HepG2 (cell line): ENCODE results near the gene ELFN1. TPM values are rescaled to one million over a fixed set of nuclear protein-coding genes. Genes with fewer than 3 reads are reported as not detected.

Source experiments
- ATAC-seq: fragments of 200-7000 bp; cut with Tn5 transposase; 3 replicates; pipeline ENCODE4 v1.9.1; 2020; ENCODE audit warnings: mild to moderate bottlenecking, moderate library complexity
- BruUV-seq: library from RNA; stranded (reverse); fragments of 400-500 nt; replicated peaks from 2 replicates; lab custom pipeline; 2021; lab: Mats Ljungman, UMichigan
- CTCF ChIA-PET: fragments of 300-600 bp; formaldehyde crosslinking; extraction: SDS; loops from one replicate; lab custom pipeline; 2021; ENCODE audit warnings: low total read pairs, inconsistent platforms, low intra/inter-chr PET ratio; lab: Yijun Ruan, JAX
- POLR2A ChIA-PET: fragments of 350-600 bp; sonication (Branson Sonifier 250); formaldehyde crosslinking; loops from one replicate; lab custom pipeline; 2020; ENCODE audit warnings: antibody characterized with exemption, inconsistent platforms; lab: Yijun Ruan, JAX
- DNase-seq: peaks from one replicate; pipeline ENCODE4 v3.0.0-alpha.2; 2015; ENCODE audit warnings: low spot score
- FAIRE-seq: peaks from 3 replicates; lab custom pipeline; 2011; peaks lifted over from hg19 to GRCh38; lab: Jason Lieb, UNC
- H2AFZ ChIP-seq: one replicate; pipeline ENCODE4 v1.6.1; 2011; ENCODE audit warnings: low read length, inconsistent platforms
- H3K27ac ChIP-seq: fragments of 300-600 bp; 3 replicates; pipeline ENCODE4 v1.8.0; 2011; ENCODE audit warnings: mixed run types, mild to moderate bottlenecking, mixed read lengths, low read length, inconsistent platforms; ENCODE audit not compliant: insufficient read depth; ENCODE audit errors: extremely low read length
- H3K27me3 ChIP-seq, 2 experiments: fragments of 200-600 bp in 1 of 2; 2 replicates in 1 of 2; 3 replicates in 1 of 2; pipeline versions ENCODE4 v1.6.0 to v1.8.0; 2011; ENCODE audit warnings: low read length in 2 of 2, mild to moderate bottlenecking in 2 of 2, moderate library complexity in 2 of 2, inconsistent platforms in 1 of 2; ENCODE audit not compliant: insufficient read depth in 2 of 2, control insufficient read depth in 1 of 2
- H3K36me3 ChIP-seq, 2 experiments: fragments of 200-600 bp in 1 of 2; replicated peaks in 1 of 2; 2 replicates in 1 of 2; 3 replicates in 1 of 2; pipeline versions ENCODE4 v1.5.1 to v1.8.0; 2011; ENCODE audit warnings: low read length in 2 of 2, inconsistent platforms in 1 of 2; ENCODE audit not compliant: insufficient read depth in 2 of 2, control insufficient read depth in 1 of 2
- H3K4me1 ChIP-seq: 2 replicates; pipeline ENCODE4 v1.5.1; 2012; ENCODE audit warnings: low read length, inconsistent platforms; ENCODE audit not compliant: insufficient read depth
- H3K4me2 ChIP-seq: 2 replicates; pipeline ENCODE4 v1.6.0; 2011; ENCODE audit warnings: low read depth, low read length, inconsistent platforms
- H3K4me3 ChIP-seq, 3 experiments: fragments of 200-600 bp in 1 of 3; sonication (generic), shearing (Covaris generic) in 1 of 3; replicated peaks in 1 of 3; 2 replicates each; pipeline ENCODE4 v1.5.1; 2011 to 2016; ENCODE audit warnings: low read length in 3 of 3, inconsistent platforms in 2 of 3, low read depth in 2 of 3, mild to moderate bottlenecking in 2 of 3, control low read depth in 1 of 3, mixed read lengths in 1 of 3; ENCODE audit not compliant: insufficient read depth in 1 of 3
- H3K79me2 ChIP-seq: one replicate; pipeline ENCODE4 v1.6.1; 2011; ENCODE audit warnings: low read length, inconsistent platforms; ENCODE audit not compliant: insufficient read depth
- H3K9ac ChIP-seq: 2 replicates; pipeline ENCODE4 v1.6.0; 2011; ENCODE audit warnings: mild to moderate bottlenecking, low read depth, low read length, inconsistent platforms; ENCODE audit not compliant: insufficient read depth
- H3K9me3 ChIP-seq: 2 replicates; pipeline ENCODE4 v1.5.1; 2012; ENCODE audit warnings: mild to moderate bottlenecking, low read length
- H4K20me1 ChIP-seq: 2 replicates; pipeline ENCODE4 v1.6.0; 2011; ENCODE audit warnings: inconsistent platforms, mild to moderate bottlenecking, low read length, moderate library complexity; ENCODE audit not compliant: insufficient read depth
- ETV6 ChIP-seq: sonication (generic); formaldehyde crosslinking; conservative IDR thresholded peaks from 2 replicates; pipeline ENCODE4 v1.4.0; 2020; ENCODE audit warnings: missing genetic modification reagents
- FOSL2 ChIP-seq: sonication (generic); formaldehyde crosslinking; IDR thresholded peaks from 2 replicates; pipeline ENCODE4 v1.4.0; 2020; ENCODE audit warnings: missing genetic modification reagents
- MIER3 ChIP-seq: IDR thresholded peaks from 2 replicates; pipeline ENCODE4 v1.6.1; 2016; ENCODE audit warnings: missing compliant biosample characterization, borderline replicate concordance
- TSC22D2 ChIP-seq: sonication (generic); formaldehyde crosslinking; IDR thresholded peaks from 2 replicates; pipeline ENCODE4 v1.5.1; 2020; ENCODE audit warnings: missing genetic modification reagents, mild to moderate bottlenecking, borderline replicate concordance
- ZBTB49 ChIP-seq: sonication (generic); formaldehyde crosslinking; IDR thresholded peaks from 2 replicates; pipeline ENCODE4 v1.4.0; 2020; ENCODE audit warnings: missing genetic modification reagents, borderline replicate concordance
- ZFY ChIP-seq: sonication (generic); formaldehyde crosslinking; IDR thresholded peaks from 2 replicates; pipeline ENCODE4 v1.4.0; 2020; ENCODE audit warnings: missing genetic modification reagents
- ZMYM4 ChIP-seq: sonication (generic); formaldehyde crosslinking; IDR thresholded peaks from 2 replicates; pipeline ENCODE4 v1.8.1; 2023; ENCODE audit warnings: mild to moderate bottlenecking, missing genetic modification reagents
- ZNF180 ChIP-seq: sonication (generic); formaldehyde crosslinking; IDR thresholded peaks from 2 replicates; pipeline ENCODE4 v1.4.0; 2020; ENCODE audit warnings: low read depth, missing genetic modification reagents, borderline replicate concordance
- ZNF543 ChIP-seq: sonication (generic); formaldehyde crosslinking; IDR thresholded peaks from 2 replicates; pipeline ENCODE4 v1.4.0; 2020; ENCODE audit warnings: mild to moderate bottlenecking, missing genetic modification reagents
- ZNF550 ChIP-seq: sonication (generic); formaldehyde crosslinking; IDR thresholded peaks from 2 replicates; pipeline ENCODE4 v1.4.0; 2020; ENCODE audit warnings: mild to moderate bottlenecking, missing genetic modification reagents, borderline replicate concordance
- ZNF652 ChIP-seq: IDR thresholded peaks from 2 replicates; pipeline ENCODE4 v1.6.1; 2016; ENCODE audit warnings: low read depth, borderline replicate concordance
- ZNF773 ChIP-seq: sonication (generic); formaldehyde crosslinking; IDR thresholded peaks from 2 replicates; pipeline ENCODE4 v1.4.0; 2020; ENCODE audit warnings: missing genetic modification reagents, borderline replicate concordance
- ZNF883 ChIP-seq: sonication (generic); formaldehyde crosslinking; IDR thresholded peaks from 2 replicates; pipeline ENCODE4 v1.5.1; 2020; ENCODE audit warnings: mild to moderate bottlenecking, missing genetic modification reagents; ENCODE audit errors: not compliant biosample characterization
- ZSCAN20 ChIP-seq: sonication (generic); formaldehyde crosslinking; IDR thresholded peaks from 2 replicates; pipeline ENCODE4 v1.4.0; 2020; ENCODE audit warnings: missing genetic modification reagents, mild to moderate bottlenecking, borderline replicate concordance
- ZSCAN25 ChIP-seq: sonication (generic); formaldehyde crosslinking; IDR thresholded peaks from 2 replicates; pipeline ENCODE4 v1.8.0; 2022; ENCODE audit warnings: mild to moderate bottlenecking, missing genetic modification reagents
- ZSCAN9 ChIP-seq: IDR thresholded peaks from 2 replicates; pipeline ENCODE4 v1.6.1; 2016; ENCODE audit warnings: borderline replicate concordance
- WGBS: methylation state at CpG from one replicate; pipeline ENCODE4 v1.1.6; 2017; ENCODE audit warnings: low lambda C conversion rate; 5-methylcytosine and 5-hydroxymethylcytosine counted together
- in situ Hi-C: cut with HindIII; loops from 2 replicates; pipeline ENCODE4 v1.10.0; 2017; ENCODE audit warnings: low pct_unique_long_range_greater_than_20kb; ENCODE audit not compliant: extremely low pct_ligation_motif_present
- intact Hi-C: fragments of 100-400 bp; cut with micrococcal nuclease; formaldehyde crosslinking; loops from one replicate; pipeline ENCODE4 v1.10.0; 2022; ENCODE audit not compliant: unreplicated experiment
- polyA plus RNA-seq, 8 experiments: library from polyadenylated mRNA; depleted of rRNA in 3 of 8; stranded (reverse) in 7 of 8; unstranded in 1 of 8; fragments of >200 nt; fragmentation: Illumina TruSeq in 4 of 8; extraction: Trizol in 4 of 8; gene quantifications; 2 replicates each; pipeline versions ENCODE4 v1.2.1 to v1.2.3, GENCODE V29; 2011 to 2016; ENCODE audit warnings: low read depth in 4 of 8, missing spikeins in 1 of 8, mixed read lengths in 1 of 8; ENCODE audit not compliant: insufficient read depth in 1 of 8
- total RNA-seq, 5 experiments: library from RNA; depleted of rRNA; stranded (reverse); fragments of >200 nt; fragmentation: Illumina TruSeq; extraction: Trizol; gene quantifications; 2 replicates each; pipeline ENCODE4 v1.2.3, GENCODE V29; 2016; ENCODE audit warnings: low read depth in 1 of 5
- TF ChIP-seq, protein P1 (sequence below): IDR thresholded peaks from 2 replicates; pipeline ENCODE4 v1.6.1; 2016; ENCODE audit warnings: missing biosample characterization, missing genetic modification reagents, low read depth
- TF ChIP-seq, protein P2 (sequence below), 2 experiments: sonication (generic) in 1 of 2; formaldehyde crosslinking in 1 of 2; IDR thresholded peaks; 2 replicates each; pipeline versions ENCODE4 v1.4.0 to v1.6.1; 2018 to 2020; ENCODE audit warnings: missing genetic modification reagents in 2 of 2, borderline replicate concordance in 1 of 2, low read depth in 1 of 2, mild to moderate bottlenecking in 1 of 2, missing biosample characterization in 1 of 2

Gene ELFN1
- total and polyA plus RNA-seq, 2 of the 13 experiments (the other 11 are each of a cell fraction or from before 2014, with no cell fraction given), result 0.13 to 0.18 TPM

- Histone ChIP-seq H4K20me1 (no peaks in the 10 kb centered on the region), H3K4me3 (no peak overlapping the region), H3K9ac (no peak overlapping the region), H3K4me1 (peaks cover 1% of the 10 kb centered on the region; the same call in 1 of the 2 replicates), H2AFZ (no peak overlapping the region), H3K36me3 (no peaks in the 10 kb centered on the region), H3K9me3 (no peaks in the 10 kb centered on the region), H3K27ac (no peak overlapping the region), H3K4me2 (no peak overlapping the region), H3K79me2 (no peaks in the 10 kb centered on the region), H3K27me3 (peaks cover 0 to 34% of the 10 kb centered on the region in 2 experiments; a peak in 3 of 5 replicates)
- intact Hi-C loops (no loop called here), in situ Hi-C loops (no loop called here)
- BruUV-seq, result no TSS peak
- ChIA-PET POLR2A (no interaction called here), CTCF (no interaction called here)
- 84% methylated on average over 6 of the region's 9 CpGs for WGBS
- no peak for ATAC-seq
- no peak for DNase-seq
- FAIRE-seq, result no peak
- TF ChIP-seq ZSCAN25 (CRISPR knock-in tag) (no peak), ZFY (CRISPR knock-in tag) (no peak), ZBTB49 (no peak), ZSCAN20 (CRISPR knock-in tag) (no peak), FOSL2 (CRISPR knock-in tag) (no peak), ZNF180 (CRISPR knock-in tag) (no peak), ZNF652 (no peak), ZNF550 (no peak), ZSCAN9 (no peak), ZMYM4 (CRISPR knock-in tag) (no peak), MIER3 (CRISPR knock-in tag) (no peak), ZNF883 (CRISPR knock-in tag) (no peak), ETV6 (CRISPR knock-in tag) (no peak), ZNF543 (CRISPR knock-in tag) (no peak), TSC22D2 (CRISPR knock-in tag) (no peak), ZNF773 (no peak)
- TF ChIP-seq, protein P1, sequence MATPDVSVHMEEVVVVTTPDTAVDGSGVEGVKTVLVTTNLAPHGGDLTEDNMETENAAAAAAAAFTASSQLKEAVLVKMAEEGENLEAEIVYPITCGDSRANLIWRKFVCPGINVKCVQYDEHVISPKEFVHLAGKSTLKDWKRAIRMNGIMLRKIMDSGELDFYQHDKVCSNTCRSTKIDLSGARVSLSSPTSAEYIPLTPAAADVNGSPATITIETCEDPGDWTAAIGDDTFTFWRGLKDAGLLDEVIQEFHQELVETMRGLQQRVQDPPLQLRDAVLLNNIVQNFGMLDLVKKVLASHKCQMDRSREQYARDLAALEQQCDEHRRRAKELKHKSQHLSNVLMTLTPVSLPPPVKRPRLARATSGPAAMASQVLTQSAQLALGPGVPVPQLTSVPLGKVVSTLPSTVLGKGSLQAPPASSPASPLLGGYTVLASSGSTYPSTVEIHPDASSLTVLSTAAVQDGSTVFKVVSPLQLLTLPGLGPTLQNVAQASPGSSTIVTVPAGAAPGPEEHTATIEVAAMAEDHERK (CRISPR knock-in tag), result no peak
- TF ChIP-seq, protein P2, sequence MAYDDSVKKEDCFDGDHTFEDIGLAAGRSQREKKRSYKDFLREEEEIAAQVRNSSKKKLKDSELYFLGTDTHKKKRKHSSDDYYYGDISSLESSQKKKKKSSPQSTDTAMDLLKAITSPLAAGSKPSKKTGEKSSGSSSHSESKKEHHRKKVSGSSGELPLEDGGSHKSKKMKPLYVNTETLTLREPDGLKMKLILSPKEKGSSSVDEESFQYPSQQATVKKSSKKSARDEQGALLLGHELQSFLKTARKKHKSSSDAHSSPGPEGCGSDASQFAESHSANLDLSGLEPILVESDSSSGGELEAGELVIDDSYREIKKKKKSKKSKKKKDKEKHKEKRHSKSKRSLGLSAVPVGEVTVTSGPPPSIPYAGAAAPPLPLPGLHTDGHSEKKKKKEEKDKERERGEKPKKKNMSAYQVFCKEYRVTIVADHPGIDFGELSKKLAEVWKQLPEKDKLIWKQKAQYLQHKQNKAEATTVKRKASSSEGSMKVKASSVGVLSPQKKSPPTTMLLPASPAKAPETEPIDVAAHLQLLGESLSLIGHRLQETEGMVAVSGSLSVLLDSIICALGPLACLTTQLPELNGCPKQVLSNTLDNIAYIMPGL (CRISPR knock-in tag; IDR thresholded peaks at IDR 0.05; ENCODE audit: borderline replicate concordance in 1 of 2, low read depth in 1 of 2), result no peak
These were observed 66.4 kb downstream of the ELFN1 start for GRCh38 chr7:1736484-1736817.
